ENCODE measurements around the gene KRTAP12-1. TPM values are rescaled to one million over a fixed set of nuclear protein-coding genes. Genes with fewer than 3 reads are reported as not detected.
"Not testable (repeated sequence)": the region's sequence is repeated elsewhere in the genome, so short reads cannot be mapped to it uniquely, and the experiment has no call there.

Gene KRTAP12-1
- total RNA-seq, 1 donor from 2014 or later = not detected

DNA sequence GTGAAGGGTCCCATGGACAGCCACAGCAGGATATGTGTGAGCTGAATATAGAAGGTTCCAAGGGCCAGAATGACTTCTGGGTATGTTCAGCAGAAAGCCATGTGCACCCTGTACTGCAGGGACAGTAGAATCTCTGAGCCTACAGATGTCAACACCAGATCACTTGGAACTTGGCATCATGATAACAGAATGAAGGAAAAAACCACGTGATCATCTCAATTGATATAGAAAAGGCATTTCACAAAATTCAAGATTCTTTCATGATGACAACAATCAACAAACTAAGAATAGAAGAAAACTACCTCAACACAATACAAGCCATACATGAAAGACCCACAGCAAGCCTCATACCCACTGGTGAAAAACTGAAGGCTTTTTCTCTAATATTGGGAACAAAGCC, 14.4 kb downstream of the KRTAP12-1 start:
- Histone ChIP-seq H4K20me1 (ENCODE audit: insufficient read depth, low read length) (no peaks in the 10 kb centered on the region), H3K79me2 (ENCODE audit: insufficient read depth, low read length) (no peaks in the 10 kb centered on the region), H3K9me3 (ENCODE audit: insufficient read depth, low read depth, low read length) (peaks cover 4% of the 10 kb centered on the region), H3K4me3 (ENCODE audit: insufficient read depth, low read depth, low read length) (no peak overlapping the region), H3K9ac (ENCODE audit: low read length) (no peak overlapping the region), H3K36me3 (ENCODE audit: insufficient read depth, low read length) (no peaks in the 10 kb centered on the region), H3K4me2 (ENCODE audit: low read length) (no peak overlapping the region), H3K4me1 (ENCODE audit: insufficient read depth, low read length) (no peaks in the 10 kb centered on the region), H3K27ac (ENCODE audit: low read depth, low read length) (no peak overlapping the region), H2AFZ (ENCODE audit: low read depth, low read length) (no peak overlapping the region), H3K27me3 (ENCODE audit: insufficient read depth, low read length) (no peaks in the 10 kb centered on the region)
- no peak for DNase-seq (ENCODE audit: low read depth)
- Mint-ChIP-seq H3K27me3 (ENCODE audit: low read depth, unreplicated experiment) (peaks cover 10% of the 10 kb centered on the region), H3K4me1 (ENCODE audit: low read depth, unreplicated experiment) (no peaks in the 10 kb centered on the region), H3K36me3 (ENCODE audit: low read depth, unreplicated experiment) (no peaks in the 10 kb centered on the region), H3K9me3 (ENCODE audit: unreplicated experiment) (peaks cover 27% of the 10 kb centered on the region), H3K4me3 (ENCODE audit: unreplicated experiment) (no peak overlapping the region), H3K27ac (ENCODE audit: unreplicated experiment) (no peak overlapping the region)
- FAIRE-seq = no peak
- no peak for TF ChIP-seq CTCF (IDR thresholded peaks at IDR 0.05; ENCODE audit: insufficient read depth, low read depth, low read length)
- no peak for TF ChIP-seq EZH2 (IDR thresholded peaks at IDR 0.05; ENCODE audit: insufficient read depth, low read length)

DNA sequence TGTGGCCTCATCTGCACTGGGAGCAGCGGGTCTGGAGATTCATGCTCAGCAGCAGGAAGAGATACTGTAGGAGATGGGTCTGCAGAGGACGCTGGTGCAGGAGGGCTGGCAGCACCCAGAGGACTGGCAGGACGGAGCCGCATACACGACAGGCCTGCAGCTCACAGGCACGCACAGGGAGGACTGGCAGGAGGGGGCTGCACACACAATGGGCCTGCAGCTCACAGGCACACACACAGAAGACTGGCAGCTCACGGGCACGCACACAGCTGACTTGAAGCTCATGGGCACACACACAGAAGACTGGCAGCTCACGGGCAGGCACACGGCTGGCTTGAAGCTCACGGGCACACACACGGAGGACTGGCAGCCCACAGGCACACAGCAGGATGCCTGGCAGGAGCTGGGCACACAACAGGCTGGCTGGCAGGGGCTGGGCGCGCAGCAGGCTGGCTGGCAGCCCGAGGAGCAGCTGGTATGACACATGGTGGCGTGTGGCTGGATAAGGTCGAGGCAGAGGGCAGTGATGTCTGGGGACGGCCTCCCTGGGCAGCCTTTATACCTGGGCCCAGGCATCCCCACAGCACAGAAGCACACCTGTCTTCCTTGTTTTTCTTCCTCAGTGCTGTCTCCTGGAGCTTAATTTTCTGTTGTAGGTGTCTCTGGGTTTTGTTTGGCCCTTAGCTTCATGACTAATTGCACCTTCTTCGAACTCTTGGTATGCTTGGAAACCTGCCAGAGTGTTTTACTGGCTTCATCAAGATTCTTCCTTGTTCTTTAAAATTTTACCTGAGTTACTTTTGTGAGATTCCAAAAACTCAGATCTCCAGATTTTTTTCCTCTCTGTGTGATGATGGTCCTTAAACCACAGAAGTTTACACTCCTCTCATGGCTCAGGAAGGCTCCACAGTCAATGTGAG, 15.3 kb downstream of the KRTAP12-1 start, which contains the start of gene KRTAP12-2:
Gene KRTAP12-2 (minus strand): TSS at position 527 of the 920 bp plus-strand sequence. CDS start 41 bp downstream, at position 486.
- Histone ChIP-seq H3K9me3 (ENCODE audit: insufficient read depth, low read depth, low read length) (peaks cover 4% of the 10 kb centered on the region), H3K4me1 (ENCODE audit: insufficient read depth, low read length) (no peaks in the 10 kb centered on the region), H2AFZ (ENCODE audit: low read depth, low read length) (no peak within 1 kb of the TSS), H3K4me2 (ENCODE audit: low read length) (no peak within 1 kb of the TSS), H3K27ac (ENCODE audit: low read depth, low read length) (no peak within 1 kb of the TSS), H3K9ac (ENCODE audit: low read length) (no peak within 1 kb of the TSS), H3K79me2 (ENCODE audit: insufficient read depth, low read length) (no peaks in the 10 kb centered on the region), H4K20me1 (ENCODE audit: insufficient read depth, low read length) (no peaks in the 10 kb centered on the region), H3K27me3 (ENCODE audit: insufficient read depth, low read length) (no peaks in the 10 kb centered on the region), H3K36me3 (ENCODE audit: insufficient read depth, low read length) (no peaks in the 10 kb centered on the region), H3K4me3 (ENCODE audit: insufficient read depth, low read depth, low read length) (no peak within 1 kb of the TSS)
- TF ChIP-seq EZH2 (IDR thresholded peaks at IDR 0.05; ENCODE audit: insufficient read depth, low read length) (no peak), CTCF (IDR thresholded peaks at IDR 0.05; ENCODE audit: insufficient read depth, low read depth, low read length) (no peak)
- H3K27ac Mint-ChIP-seq (ENCODE audit: unreplicated experiment) = no peak within 1 kb of the TSS
- H3K36me3 Mint-ChIP-seq (ENCODE audit: low read depth, unreplicated experiment) = no peaks in the 10 kb centered on the region
- H3K27me3 Mint-ChIP-seq (ENCODE audit: low read depth, unreplicated experiment) = peaks cover 10% of the 10 kb centered on the region
- H3K9me3 Mint-ChIP-seq (ENCODE audit: unreplicated experiment) = peaks cover 26% of the 10 kb centered on the region
- H3K4me1 Mint-ChIP-seq (ENCODE audit: low read depth, unreplicated experiment) = no peaks in the 10 kb centered on the region
- FAIRE-seq (no peak), DNase-seq (ENCODE audit: low read depth) (no peak)
- no peak within 1 kb of the TSS for H3K4me3 Mint-ChIP-seq (ENCODE audit: unreplicated experiment)

- DNase-seq (ENCODE audit: low read depth) = no peak
- Histone ChIP-seq H3K79me2 (ENCODE audit: insufficient read depth, low read length) (no peaks in the 10 kb centered on the region), H3K9me3 (ENCODE audit: insufficient read depth, low read depth, low read length) (peaks cover 4% of the 10 kb centered on the region), H3K4me3 (ENCODE audit: insufficient read depth, low read depth, low read length) (no peak overlapping the region), H3K27ac (ENCODE audit: low read depth, low read length) (no peak overlapping the region), H3K36me3 (ENCODE audit: insufficient read depth, low read length) (no peaks in the 10 kb centered on the region), H3K4me1 (ENCODE audit: insufficient read depth, low read length) (no peaks in the 10 kb centered on the region), H4K20me1 (ENCODE audit: insufficient read depth, low read length) (no peaks in the 10 kb centered on the region), H3K4me2 (ENCODE audit: low read length) (no peak overlapping the region), H2AFZ (ENCODE audit: low read depth, low read length) (no peak overlapping the region), H3K27me3 (ENCODE audit: insufficient read depth, low read length) (no peaks in the 10 kb centered on the region), H3K9ac (ENCODE audit: low read length) (no peak overlapping the region)
- no peak for FAIRE-seq
- no peak overlapping the region for H3K4me3 Mint-ChIP-seq (ENCODE audit: unreplicated experiment)
- TF ChIP-seq EZH2 (IDR thresholded peaks at IDR 0.05; ENCODE audit: insufficient read depth, low read length) (no peak), CTCF (IDR thresholded peaks at IDR 0.05; ENCODE audit: insufficient read depth, low read depth, low read length) (no peak)
- peaks cover 14% of the 10 kb centered on the region for H3K9me3 Mint-ChIP-seq (ENCODE audit: unreplicated experiment)
- H3K27me3 Mint-ChIP-seq (ENCODE audit: low read depth, unreplicated experiment) = peaks cover 10% of the 10 kb centered on the region
- H3K4me1 Mint-ChIP-seq (ENCODE audit: low read depth, unreplicated experiment) = no peaks in the 10 kb centered on the region
- no peak overlapping the region for H3K27ac Mint-ChIP-seq (ENCODE audit: unreplicated experiment)
- H3K36me3 Mint-ChIP-seq (ENCODE audit: low read depth, unreplicated experiment) = no peaks in the 10 kb centered on the region
These were observed 17.3 kb downstream of the KRTAP12-1 start for GRCh38 chr21:44664691-44665090.

- H4K20me1 ChIP-seq (ENCODE audit: insufficient read depth, low read length); FAIRE-seq; H3K4me3 ChIP-seq (ENCODE audit: insufficient read depth, low read depth, low read length); H3K79me2 ChIP-seq (ENCODE audit: insufficient read depth, low read length); H3K4me2 ChIP-seq (ENCODE audit: low read length); H3K4me3 Mint-ChIP-seq (ENCODE audit: unreplicated experiment); H3K36me3 Mint-ChIP-seq (ENCODE audit: low read depth, unreplicated experiment); H3K9me3 ChIP-seq (ENCODE audit: insufficient read depth, low read depth, low read length); H3K9ac ChIP-seq (ENCODE audit: low read length); H3K4me1 Mint-ChIP-seq (ENCODE audit: low read depth, unreplicated experiment); H3K27me3 ChIP-seq (ENCODE audit: insufficient read depth, low read length); H2AFZ ChIP-seq (ENCODE audit: low read depth, low read length); H3K4me1 ChIP-seq (ENCODE audit: insufficient read depth, low read length); DNase-seq (ENCODE audit: low read depth); H3K36me3 ChIP-seq (ENCODE audit: insufficient read depth, low read length); H3K27ac Mint-ChIP-seq (ENCODE audit: unreplicated experiment); H3K27ac ChIP-seq (ENCODE audit: low read depth, low read length): not testable (repeated sequence)
- H3K9me3 Mint-ChIP-seq (ENCODE audit: unreplicated experiment) = peaks cover 15% of the 10 kb centered on the region
- H3K27me3 Mint-ChIP-seq (ENCODE audit: low read depth, unreplicated experiment) = peaks cover 19% of the 10 kb centered on the region
These were observed 20.4 kb downstream of the KRTAP12-1 start for GRCh38 chr21:44661567-44661966.
